Kasumi-1 (cell line): ENCODE measurements around the gene CAPN14.

Experiments used
- DNase-seq, 2 experiments: peaks; one replicate each; lab custom pipeline; 2025; lab: John Stamatoyannopoulos, UW

CAPN14 gene, protein sequence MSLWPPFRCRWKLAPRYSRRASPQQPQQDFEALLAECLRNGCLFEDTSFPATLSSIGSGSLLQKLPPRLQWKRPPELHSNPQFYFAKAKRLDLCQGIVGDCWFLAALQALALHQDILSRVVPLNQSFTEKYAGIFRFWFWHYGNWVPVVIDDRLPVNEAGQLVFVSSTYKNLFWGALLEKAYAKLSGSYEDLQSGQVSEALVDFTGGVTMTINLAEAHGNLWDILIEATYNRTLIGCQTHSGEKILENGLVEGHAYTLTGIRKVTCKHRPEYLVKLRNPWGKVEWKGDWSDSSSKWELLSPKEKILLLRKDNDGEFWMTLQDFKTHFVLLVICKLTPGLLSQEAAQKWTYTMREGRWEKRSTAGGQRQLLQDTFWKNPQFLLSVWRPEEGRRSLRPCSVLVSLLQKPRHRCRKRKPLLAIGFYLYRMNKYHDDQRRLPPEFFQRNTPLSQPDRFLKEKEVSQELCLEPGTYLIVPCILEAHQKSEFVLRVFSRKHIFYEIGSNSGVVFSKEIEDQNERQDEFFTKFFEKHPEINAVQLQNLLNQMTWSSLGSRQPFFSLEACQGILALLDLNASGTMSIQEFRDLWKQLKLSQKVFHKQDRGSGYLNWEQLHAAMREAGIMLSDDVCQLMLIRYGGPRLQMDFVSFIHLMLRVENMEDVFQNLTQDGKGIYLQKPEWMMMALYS

DNA sequence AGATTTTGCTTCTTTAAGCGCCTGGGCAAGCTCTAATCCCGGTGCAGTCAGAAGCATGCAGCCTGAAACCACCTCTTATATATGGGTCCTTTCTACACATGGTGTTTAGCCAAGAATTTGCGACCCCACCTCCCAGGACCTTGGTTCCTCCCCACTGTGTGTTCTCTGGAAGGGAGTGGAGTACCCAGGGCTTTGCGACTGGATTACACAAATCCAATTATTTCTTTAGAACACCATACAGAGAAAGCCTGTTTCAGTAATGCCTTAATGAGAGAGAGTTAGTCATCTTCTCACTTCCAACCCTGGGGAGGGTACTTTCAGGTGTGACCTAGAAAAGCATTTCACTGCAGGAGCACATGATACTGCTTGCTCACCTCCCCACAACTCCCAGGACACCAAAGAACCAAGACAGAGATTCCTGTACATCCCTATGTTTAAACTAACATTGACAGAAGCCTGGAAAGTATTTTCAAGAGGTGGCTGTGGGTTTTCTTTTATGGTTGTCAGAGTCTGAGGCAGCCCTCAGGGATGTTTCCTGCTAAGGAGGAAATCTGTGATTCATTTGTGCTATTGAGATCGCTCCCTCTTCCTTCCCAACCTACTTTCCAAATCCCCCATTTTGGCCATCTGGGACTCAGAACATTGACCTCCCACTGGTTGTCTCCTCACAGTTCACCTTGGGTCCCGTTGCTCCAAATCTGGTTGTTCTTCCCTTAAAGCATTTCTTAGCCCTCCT, at the start of gene CAPN14:
TSS of gene CAPN14 (minus strand) at position 51 of the 736 bp plus-strand sequence. CDS start 12,068 bp downstream, outside the sequence.
- DNase-seq = no peak

DNA sequence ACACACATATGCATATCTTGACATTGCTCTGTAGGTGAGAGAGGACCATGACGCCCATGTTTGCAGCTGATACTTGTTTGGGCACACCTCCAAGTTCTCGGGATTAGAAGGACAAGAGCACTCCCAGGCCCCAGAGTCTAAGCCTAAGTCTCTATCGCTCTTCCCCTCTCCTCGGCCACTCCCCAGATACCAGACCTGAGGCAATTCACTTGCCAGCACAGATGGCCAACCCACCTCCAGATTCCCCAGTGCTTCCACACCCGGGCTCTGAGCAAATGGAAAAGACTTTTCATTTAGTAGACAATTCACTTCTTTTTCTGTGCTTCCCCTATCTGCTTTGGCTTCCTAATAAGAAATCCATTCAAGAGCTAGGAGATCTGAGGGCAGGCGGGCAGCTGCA, 49.5 kb upstream of the CAPN14 start:
- DNase-seq = no peak

DNA sequence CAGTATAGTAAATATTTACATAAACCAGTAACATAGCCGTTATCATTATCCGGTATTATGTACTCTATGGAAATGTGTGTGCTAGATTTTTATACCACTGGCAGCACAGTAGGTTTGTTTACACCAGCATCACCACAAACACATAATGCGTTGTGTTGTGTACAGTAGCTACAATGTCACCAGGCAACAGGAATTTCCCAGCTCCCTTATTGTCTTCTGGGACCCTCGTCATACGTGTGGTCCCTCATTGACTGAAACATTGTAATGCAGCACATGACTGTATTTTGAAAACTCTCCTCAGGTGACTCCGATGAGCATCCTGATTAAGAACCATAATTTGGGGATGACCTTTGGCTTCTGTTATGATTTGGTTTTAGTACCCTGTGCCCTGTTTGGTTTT, 47.9 kb upstream of the CAPN14 start:
- no peak for DNase-seq

DNA sequence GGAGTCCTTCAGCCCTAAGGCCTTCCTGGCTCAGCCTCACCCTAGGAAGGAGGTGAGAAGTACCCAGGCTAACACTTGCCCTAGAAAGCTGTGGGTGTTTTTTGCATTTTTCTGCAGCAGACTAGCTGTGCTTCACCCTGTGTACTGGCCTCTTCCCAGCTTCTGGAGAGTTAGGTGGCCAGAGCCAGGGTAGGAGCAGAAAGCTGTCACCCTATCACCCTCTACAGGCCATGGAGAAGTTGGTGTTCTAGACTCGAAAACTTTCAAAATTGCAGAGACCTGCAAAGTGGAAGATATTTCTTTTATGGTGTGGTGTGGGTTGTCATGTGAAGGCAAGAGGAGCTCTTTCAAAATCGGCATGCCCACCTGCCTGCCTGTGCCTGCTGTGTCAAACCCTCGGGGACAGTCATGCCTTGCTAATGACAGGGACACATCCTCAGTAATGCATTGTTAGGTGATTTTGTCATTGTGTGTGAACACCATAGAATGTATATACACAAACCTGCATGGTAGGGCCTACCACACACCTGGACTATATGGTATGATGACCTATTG, 46.4 kb upstream of the CAPN14 start:
- no peak for DNase-seq

DNA sequence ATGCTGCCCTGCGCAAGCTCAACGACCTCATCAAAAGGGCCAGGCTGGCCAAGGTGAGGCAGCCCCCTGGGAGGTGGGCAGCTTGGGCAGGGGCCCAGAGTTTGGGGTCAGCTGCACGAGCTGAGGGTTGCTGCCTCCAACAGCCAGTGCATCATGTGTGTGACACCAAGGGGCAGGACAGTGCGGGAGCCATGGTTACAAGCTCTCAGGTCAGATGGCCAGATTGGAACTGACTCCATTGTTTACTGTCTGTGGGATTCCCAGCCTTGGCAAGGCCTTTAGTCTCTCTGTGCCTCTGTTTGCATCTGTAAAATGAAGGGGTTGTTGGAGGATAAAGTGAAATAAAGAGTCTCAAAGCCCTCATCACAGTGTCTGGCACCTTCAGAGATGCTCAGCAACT, 43.6 kb upstream of the CAPN14 start:
- no peak for DNase-seq

DNA sequence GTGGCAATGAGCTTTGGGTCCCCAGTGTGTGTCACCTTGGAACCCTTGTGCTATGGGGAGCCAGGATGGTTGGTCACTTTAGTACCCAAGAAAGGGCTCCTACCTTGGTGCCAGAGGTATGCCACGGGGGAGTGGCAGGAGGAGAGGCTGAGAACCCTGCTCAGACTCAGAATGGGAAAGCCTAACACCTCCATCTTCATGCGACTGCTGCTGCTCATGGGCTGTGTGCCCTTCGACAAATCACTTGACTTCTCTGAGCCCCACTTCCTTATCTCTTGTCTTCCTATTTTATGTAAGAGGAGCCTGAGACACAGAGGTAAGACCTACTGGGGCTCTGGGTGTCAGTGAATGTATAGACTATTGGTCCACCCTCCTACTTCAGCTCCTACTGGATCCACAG, 41.8 kb upstream of the CAPN14 start:
- DNase-seq = no peak

DNA sequence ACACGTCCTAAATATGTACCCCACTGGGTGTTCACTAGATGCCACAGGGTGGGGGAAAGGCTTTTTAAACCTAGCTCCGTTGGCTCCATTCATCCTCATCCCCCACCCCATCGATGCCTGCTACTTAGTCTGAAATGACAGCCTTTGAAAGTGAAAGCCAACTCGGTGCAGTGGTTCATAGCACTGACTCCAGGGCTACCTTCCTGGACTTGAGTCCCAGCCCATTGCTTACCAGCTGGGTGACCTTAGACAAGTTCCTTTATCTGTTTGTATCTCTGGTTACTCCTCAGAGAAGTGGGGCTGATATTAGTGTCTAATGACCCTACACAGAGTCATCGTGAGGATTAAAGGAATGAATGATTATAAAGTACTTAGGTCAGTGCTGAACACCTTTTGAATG, 41.0 kb upstream of the CAPN14 start:
- no peak for DNase-seq

DNA sequence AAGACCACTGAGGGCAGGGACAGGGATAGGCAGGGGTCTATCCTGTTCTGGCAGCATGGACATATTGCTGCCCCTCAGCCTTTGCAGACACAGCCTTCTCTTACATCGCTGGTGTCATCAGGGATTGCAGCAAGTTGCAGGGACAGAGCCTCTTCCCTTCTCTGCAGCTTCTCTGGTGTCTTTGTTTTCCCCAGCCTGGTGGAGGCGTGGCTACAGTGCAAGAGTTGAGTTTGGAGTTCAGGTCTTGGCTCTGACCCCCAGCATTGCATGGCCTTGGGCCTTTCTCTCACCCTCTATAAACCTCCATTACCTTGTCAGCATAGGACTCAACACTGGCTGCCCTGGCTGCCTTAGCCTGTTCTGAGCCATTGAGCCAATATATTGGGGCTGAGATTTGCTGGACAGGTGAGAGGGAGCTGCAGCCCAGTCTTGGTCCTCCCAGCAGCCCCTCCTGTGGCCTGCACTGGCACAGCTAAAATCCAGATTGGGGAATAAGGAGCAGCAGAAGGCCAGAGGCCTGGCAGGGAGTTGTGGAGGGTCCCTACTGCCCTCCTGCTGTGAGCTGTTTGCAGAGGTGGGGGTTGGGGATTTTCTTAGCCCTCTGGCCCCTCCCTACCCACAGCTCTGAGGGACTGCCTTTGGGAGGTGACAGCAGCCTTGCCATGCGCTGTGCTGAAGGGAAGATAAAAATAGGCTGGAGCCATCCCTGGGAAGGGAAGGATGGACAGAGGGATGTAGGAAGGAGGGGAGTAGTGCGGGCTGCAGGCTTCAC, 39.5 kb upstream of the CAPN14 start:
- no peak for DNase-seq

DNA sequence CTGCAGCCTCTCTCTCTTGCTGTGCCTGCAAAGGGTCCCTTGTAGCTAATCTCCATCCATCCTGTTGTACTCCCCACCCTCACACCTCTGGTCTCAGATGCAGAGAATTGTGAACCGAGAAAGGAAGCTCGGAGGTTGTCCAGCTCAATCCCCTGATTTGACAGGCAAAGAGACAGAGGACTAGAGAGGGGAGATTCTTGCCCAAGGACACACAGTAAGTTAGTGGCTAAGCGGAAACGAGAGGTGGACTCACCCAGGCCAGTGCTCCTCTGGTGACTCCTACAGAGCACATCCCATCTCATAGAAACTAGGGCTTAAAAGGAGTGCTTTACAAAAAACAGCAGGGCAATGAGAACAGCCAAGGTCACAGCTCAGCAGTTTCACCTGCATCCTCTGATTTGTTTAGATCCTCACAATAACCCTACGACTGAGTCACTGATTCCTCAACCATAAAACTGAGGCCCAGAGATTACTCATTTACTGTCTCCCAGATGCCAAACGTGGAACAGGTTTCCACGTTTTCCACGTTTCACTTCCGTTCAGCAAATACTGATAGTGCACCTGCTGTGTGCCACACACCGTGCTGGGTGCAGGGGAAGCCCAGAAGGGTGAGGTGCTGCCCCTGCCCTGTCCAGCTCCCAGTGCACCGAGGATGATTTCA, 38.7 kb upstream of the CAPN14 start:
- DNase-seq = no peak

DNA sequence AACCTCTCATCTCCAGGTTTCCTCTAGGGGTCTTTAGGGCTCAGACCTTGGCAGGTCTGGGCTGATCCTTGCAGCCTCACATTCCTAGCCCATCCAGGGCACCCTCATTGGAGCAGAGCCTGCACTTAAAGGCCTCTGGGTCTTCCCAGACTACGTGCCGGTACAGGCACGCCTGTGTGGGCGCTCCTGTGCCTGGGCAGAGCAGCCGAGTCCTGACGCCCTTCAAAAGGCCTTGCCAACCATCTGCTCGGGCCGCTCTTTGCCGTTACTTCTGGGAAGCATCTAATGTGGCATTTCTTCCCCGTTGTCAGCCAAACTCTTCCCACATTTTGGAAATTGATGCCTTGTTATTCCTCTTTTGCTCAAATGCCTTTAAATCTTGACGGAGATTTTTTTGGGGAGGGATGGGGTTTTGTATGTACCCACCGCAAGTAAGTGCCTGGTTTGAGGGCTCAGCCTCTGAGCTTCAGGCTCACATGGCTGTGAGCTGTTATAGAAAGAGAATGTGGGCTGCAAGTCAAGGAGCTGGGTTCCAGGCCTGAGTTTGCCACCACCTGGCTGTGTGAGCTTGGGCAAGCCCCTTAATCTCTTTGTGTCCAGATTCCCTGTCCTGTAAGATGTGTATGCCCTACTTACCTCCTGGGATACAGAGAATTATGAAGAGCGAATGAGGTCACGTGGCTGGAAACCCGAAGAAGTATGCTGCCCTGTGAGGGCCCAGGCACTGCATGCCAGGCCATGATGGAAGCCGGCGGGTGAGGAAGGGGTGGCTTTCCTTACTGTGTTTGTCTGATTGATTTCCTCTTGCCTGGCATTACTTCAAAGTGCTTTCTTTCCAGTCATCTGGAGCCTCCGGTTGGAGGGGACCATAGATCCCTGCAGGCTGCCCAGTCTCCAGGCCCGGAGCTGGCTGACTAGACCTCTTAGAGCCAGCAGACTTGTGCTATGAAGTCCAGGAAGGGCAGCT, 37.2 kb upstream of the CAPN14 start:
- no peak for DNase-seq

DNA sequence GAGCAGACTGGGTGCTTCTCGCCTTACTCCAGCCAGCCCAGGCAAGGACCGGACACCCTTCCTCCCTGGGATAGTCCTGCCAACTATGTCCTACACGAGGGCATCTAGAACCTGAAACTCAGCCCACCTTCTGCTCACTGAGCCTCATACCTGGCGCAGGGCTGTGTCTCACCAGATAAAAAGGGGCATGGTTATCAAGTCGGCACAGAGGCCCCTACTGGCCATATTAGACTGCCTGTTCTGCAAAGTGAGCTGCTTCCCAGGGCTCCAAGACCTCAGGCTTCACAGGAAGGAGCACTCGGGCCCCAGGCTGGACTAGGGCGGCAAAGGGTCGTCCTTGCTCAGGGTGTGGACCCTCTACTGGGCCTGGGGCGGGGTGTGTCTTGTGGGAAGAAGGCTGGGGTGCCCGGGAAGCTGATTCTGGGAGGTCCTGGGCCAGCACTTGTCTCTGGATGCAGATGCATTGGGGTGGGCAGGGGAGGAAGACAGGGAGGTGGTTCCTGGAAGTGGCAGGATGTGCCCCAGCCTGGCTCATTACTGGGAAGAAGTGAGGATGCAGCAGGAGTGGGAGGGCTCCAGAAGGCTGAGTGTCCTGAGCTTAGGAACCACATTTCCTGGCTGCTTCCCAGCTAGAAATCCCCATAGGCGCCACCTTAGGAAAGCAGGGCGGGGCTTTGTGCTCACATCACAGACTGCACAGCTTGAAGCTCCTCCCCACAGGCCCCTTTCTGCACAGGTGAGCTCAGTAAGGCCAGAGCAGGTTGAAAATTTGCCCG, 36.2 kb upstream of the CAPN14 start:
- DNase-seq = no peak

DNA sequence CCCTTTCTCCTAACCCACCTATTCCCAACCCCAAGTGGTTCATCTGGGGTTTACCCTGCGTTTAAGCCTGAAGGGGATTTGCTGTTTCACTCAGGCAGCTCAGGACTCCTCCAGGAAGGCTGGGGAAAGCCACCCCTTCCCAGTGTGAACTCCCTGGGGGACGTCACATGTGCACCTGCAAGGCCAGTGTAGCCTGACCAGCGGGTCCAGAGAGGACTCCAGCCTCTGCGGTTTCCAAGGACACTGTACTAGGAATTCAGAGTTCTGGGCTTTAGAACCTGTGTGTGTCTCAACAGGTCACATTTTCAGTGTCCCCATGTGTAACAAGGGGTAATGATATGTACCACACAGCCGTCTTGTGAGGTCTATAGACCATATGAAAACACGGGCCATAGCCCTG, 34.5 kb upstream of the CAPN14 start:
- no peak for DNase-seq

DNA sequence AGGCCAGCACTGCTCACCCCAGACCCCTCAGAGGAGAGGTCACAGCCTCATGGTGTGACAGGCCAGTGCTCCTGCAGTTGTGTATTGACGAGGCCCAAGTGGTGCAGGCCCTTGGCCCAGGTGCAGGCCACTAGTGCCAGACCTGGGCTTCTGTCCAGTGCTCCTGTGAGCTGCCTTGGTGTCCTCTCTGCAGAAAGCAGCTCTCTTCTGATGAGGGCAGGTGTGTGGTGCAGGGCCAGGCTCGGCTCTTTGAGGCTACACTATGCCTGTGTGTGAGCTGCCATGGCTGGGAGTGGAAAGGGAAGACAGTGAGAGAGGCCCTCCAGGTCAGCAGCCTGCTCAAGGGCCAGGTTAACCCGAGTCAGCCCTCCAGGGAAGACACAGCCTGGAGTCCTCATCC, 33.7 kb upstream of the CAPN14 start:
- no peak for DNase-seq

DNA sequence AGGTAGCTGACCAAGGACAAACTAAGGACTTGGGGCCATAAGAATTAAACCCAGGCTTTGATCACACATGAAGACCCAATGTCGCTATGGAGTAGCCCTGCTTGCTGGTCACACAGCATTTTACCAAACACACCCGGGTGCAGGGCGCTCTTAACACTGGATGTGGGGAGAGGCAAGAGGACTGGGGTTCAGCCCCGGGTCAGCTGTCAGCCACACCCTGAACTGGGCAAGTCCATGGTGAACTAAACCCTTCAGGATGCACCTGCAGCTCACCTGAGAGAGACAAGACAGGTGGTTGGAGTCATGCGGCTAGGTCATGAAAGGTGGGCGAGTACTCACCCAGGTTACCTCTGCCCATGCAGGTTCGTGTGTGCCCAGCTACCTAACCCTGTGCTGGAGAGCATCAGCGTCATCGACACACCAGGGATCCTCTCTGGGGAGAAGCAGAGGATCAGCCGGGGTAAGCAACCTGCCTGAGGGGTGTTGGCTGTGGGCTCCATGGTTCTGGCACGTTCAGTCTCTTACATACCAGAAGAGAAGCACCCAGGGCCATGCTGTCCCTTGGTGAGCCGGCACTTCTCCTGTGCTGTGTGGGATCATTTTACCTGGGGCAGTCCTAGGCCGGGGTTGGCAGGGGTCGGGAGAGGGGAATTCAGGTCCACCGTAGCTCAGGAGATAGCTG, 31.8 kb upstream of the CAPN14 start:
- DNase-seq = no peak

DNA sequence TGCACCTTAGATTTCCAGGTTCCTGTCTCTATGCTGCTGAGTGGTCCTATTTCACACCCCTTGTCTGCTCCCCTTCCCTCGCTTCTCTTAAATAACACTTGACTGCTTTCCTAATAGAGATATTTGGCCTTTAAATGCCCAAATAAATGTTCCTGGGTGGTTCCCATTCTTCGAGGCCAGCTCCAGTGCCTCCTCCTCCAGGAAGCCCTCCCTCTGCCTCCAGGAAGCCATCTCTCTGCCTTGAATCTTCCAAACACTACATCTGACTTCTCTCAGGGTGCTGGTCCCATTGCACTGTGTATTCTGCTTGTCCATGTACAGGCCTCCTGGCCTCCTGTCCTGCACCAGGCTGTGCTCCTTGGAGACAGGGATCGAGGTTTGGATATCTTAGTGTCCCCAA, 30.8 kb upstream of the CAPN14 start:
- DNase-seq = no peak

DNA sequence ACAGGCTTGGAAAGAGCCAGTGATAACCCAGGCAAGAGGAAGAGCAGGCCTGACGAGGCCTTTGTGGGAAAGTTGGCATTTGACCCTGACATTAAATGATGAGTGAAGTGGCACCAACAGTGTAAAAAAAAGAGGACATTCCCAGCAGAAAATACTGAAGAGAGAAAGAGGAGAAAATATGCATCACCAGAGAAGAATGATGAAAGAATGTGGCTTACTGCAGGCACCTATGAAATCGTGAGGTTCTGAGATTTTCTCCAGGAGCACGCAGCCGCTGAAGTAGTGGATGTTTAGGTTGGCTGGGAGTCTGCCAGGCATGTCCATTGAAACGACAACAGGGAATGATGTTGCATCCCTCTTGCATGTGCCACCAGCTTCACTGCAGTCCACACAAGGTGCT, 30.4 kb upstream of the CAPN14 start:
- no peak for DNase-seq

DNA sequence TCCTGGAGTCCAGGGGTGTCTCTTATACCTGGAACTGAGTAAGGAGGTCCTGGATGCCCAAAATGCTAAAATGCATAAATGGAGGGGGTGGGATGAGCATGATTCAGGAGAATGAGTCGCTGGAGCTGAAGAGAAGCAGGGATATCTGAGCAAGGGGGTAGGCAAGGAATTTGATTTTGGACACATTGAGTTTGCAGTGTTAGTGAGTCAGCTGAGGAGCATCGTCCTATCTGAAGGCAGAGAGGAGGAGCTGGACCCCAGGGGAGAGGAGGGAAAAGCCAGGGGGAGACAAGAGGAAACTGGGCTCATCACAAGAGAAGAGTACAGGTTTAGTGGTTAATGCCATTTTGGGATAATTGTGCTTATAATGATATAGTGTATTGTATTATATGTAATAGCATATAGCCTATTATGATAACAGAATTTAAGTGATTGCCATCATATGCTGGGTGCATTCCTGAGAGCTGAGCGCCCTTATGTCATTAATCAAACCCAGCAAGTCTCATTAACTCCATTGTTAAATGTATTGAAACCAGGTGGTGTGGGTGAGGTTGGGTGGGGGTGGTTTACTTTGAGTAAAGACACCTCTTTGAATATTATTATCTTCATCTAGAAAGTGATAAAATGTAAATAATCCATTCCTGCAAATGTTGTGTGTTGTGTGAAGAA, 29.0 kb upstream of the CAPN14 start:
- DNase-seq = no peak

DNA sequence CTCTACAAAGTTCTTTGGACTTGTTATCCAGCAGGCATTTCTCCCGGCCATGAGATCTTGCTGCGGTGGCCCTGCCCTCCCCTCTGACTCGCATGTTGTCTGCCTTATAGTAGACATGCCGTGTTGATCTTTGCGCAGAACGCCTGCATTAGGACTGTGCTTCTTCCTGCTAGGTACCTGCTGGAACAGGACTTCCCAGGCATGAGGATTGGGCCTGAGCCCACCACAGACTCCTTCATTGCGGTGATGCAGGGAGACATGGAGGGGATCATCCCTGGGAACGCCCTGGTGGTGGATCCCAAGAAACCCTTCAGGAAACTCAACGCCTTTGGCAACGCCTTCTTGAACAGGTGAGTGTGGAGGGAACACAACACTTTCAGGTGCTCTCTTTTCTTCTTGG, 26.8 kb upstream of the CAPN14 start:
- DNase-seq = no peak
